ACC112 (cell line): ENCODE measurements around the gene LBR.

ENCODE experiments used
- H2AFZ ChIP-seq: fragments of 200-600 bp; sonication (generic); one replicate; pipeline ENCODE4 v1.6.0; 2017; ENCODE audit warnings: antibody characterized with exemption, low read length; ENCODE audit not compliant: unreplicated experiment
- H3K27ac ChIP-seq: fragments of 200-600 bp; sonication (generic); 2 replicates; pipeline ENCODE4 v1.5.1; 2014; ENCODE audit warnings: low read depth, mild to moderate bottlenecking, antibody characterized with exemption, low read length, moderate library complexity
- H3K27me3 ChIP-seq: fragments of 200-600 bp; sonication (generic); 2 replicates; pipeline ENCODE4 v1.6.1; 2014; ENCODE audit warnings: mild to moderate bottlenecking, antibody characterized with exemption, low read length, moderate library complexity, mixed read lengths; ENCODE audit not compliant: insufficient read depth
- H3K36me3 ChIP-seq: fragments of 200-600 bp; sonication (generic); 2 replicates; pipeline ENCODE4 v1.6.1; 2016; ENCODE audit warnings: mild to moderate bottlenecking, antibody characterized with exemption, low read length, moderate library complexity, mixed read lengths; ENCODE audit not compliant: insufficient read depth
- H3K4me1 ChIP-seq: fragments of 200-600 bp; sonication (generic); one replicate; pipeline ENCODE4 v1.6.1; 2016; ENCODE audit warnings: low read length, mixed read lengths; ENCODE audit not compliant: insufficient read depth, unreplicated experiment, control insufficient read depth
- H3K4me3 ChIP-seq: fragments of 200-600 bp; sonication (generic); 2 replicates; pipeline ENCODE4 v1.5.1; 2014; ENCODE audit warnings: mild to moderate bottlenecking, low read depth, low read length
- H3K79me2 ChIP-seq: fragments of 200-600 bp; sonication (generic); one replicate; pipeline ENCODE4 v1.6.0; 2016; ENCODE audit warnings: low read length; ENCODE audit not compliant: control insufficient read depth, unreplicated experiment, insufficient read depth

LBR gene

DNA sequence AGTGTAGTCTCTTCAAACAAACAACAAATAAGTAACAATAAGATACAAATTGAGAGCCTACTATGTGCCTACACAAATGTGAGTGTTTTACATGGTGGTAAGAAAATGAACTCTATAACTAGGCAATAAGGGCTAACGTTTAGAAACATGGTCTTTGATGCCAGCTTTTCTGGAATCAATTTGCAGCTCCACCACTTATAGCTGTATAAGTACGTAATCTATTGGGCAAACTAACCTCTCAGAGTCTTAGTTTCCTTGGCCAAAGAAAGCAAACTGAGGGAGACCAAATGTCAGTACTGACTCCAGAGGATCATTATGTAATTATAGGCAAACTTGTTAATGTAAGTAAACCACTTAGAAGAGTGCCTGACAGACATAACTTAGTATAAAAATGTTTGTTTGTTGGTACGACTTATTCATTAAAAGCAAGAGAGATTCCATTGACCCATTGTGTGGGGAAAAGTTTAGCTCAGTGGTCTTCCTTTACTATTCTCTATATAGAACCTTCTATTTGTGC lies 59.7 kb downstream of the LBR start:
- no peak overlapping the region for H3K27ac ChIP-seq
- H3K4me3 ChIP-seq: no peak overlapping the region
- no peaks in the 10 kb centered on the region for H3K27me3 ChIP-seq
- H3K79me2 ChIP-seq: no peaks in the 10 kb centered on the region
- H3K36me3 ChIP-seq: no peaks in the 10 kb centered on the region
- no peak overlapping the region for H2AFZ ChIP-seq
- no peaks in the 10 kb centered on the region for H3K4me1 ChIP-seq

DNA sequence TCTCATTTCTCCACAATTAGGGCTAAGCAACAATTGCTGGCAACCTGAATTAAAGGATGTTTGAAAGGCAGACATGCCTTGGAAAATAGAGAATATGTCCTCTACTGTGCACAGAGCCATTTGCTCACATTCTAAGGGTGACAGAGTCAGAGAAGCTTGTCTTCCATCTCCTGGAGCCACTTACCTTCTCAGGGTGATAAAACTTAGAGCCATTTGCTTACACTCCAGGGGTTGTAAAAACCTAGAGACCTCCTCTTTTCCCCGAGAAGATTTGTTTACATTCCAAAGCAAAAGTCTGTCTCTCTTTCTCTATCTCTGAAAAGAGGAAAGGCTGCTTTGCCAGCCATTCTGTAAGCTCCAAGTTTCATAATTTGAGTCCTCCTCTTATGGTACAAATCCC lies 61.3 kb downstream of the LBR start:
- no peak overlapping the region for H3K4me3 ChIP-seq
- no peaks in the 10 kb centered on the region for H3K79me2 ChIP-seq
- no peaks in the 10 kb centered on the region for H3K4me1 ChIP-seq
- no peaks in the 10 kb centered on the region for H3K36me3 ChIP-seq
- no peak overlapping the region for H3K27ac ChIP-seq
- H3K27me3 ChIP-seq: no peaks in the 10 kb centered on the region
- H2AFZ ChIP-seq: peak overlapping the region; percentile 68

DNA sequence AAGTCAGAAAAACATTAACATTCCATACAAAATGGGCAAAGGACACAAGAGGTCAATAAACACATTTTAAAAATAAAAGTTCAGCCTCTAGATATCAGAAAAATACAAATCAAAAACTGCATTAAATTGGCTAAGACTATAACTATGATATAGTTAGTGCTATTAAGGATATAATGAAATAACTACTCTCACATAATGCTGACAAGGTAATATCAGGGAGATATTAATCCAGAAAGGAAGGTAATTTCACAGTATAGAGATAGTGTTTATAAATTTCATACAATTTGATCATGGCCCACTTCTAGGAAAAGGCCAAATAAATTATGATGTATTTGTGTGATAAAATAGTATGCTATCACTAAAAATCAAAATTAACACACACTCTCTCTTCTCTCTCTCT lies 61.8 kb downstream of the LBR start:
- no peak overlapping the region for H2AFZ ChIP-seq
- H3K27me3 ChIP-seq: no peaks in the 10 kb centered on the region
- no peak overlapping the region for H3K27ac ChIP-seq
- H3K36me3 ChIP-seq: no peaks in the 10 kb centered on the region
- H3K79me2 ChIP-seq: no peaks in the 10 kb centered on the region
- H3K4me3 ChIP-seq: no peak overlapping the region
- no peaks in the 10 kb centered on the region for H3K4me1 ChIP-seq

DNA sequence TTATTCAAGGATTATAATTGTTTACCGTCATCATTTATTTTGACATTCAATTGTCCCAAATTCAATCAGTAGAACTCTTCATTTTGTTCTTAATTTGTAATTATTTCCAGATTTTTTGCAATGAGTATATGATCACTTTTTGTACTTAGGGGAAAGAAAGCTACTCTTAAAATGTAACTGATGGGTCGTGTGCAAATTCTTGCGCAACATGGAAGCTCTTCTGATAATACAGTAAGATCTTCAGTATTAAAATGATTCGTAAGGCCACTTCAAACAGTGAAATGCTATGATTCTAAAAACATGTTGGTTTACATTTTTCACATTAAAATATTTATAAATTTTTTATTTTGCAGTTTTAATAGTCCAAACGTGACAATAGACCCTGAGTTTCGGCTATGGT lies 63.4 kb downstream of the LBR start:
- H3K27ac ChIP-seq: no peak overlapping the region
- no peak overlapping the region for H2AFZ ChIP-seq
- no peak overlapping the region for H3K4me3 ChIP-seq

GRCh38 chr1:225362805-225363204 lies 65.0 kb downstream of the LBR start:
- Histone ChIP-seq H3K4me3 (0 out of 2 replicates have a peak overlapping the region, but pooled peaks have one; percentile 3), H2AFZ (peak overlapping the region; percentile 76), H3K27ac (no peak overlapping the region), H3K79me2 (no peaks in the 10 kb centered on the region), H3K4me1 (no peaks in the 10 kb centered on the region), H3K27me3 (no peaks in the 10 kb centered on the region), H3K36me3 (no peaks in the 10 kb centered on the region)

More for the DNA sequence above, 63.4 kb downstream of the LBR start:
- Histone ChIP-seq H3K27me3 (no peaks in the 10 kb centered on the region), H3K36me3 (no peaks in the 10 kb centered on the region), H3K4me1 (no peaks in the 10 kb centered on the region), H3K79me2 (no peaks in the 10 kb centered on the region)

DNA sequence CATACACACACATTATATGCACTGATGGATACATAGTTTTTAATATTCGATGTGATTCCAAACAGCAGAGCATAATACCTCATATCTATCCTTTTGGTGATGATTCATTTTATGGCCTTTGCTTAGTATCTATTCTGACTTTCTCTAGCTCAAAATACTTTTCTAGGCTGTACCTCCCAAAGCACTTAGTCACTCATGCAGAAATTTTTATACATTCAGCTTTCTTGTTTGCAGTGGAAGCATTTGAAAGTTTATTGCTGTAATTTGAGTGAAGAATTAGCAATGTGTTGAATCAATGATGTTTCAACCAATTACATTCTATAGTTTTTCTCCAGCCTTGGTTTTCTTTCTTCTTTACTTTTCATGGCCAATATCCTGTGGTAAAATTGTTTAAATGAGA lies 66.7 kb downstream of the LBR start:
- H2AFZ ChIP-seq: no peak overlapping the region
- H3K4me1 ChIP-seq: no peaks in the 10 kb centered on the region
- H3K27me3 ChIP-seq: no peaks in the 10 kb centered on the region

DNA sequence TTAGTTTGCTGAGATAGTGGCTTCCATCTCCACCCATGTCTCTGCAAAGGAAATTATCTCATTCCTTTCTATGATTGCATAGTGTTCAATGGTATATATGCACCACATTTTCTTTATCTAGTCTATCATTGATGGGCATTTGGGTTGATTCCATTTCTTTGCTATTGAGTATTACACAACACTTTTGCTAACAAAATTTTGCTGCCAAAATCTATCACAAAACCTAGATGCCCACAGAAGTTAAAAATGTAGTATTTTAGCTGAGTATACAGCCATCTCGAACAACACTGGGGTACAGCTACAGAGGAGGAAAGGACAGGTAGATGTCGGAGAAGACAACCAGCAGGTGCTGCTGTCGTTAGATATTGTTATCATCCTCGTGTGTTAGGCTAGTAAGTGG lies 67.7 kb downstream of the LBR start:
- no peak overlapping the region for H2AFZ ChIP-seq
- H3K4me1 ChIP-seq: no peaks in the 10 kb centered on the region
- H3K4me3 ChIP-seq: no peak overlapping the region
- no peaks in the 10 kb centered on the region for H3K36me3 ChIP-seq
- H3K27ac ChIP-seq: no peak overlapping the region
- no peaks in the 10 kb centered on the region for H3K27me3 ChIP-seq
- no peaks in the 10 kb centered on the region for H3K79me2 ChIP-seq

More for the DNA sequence above, 66.7 kb downstream of the LBR start:
- H3K27ac ChIP-seq: no peak overlapping the region
- H3K4me3 ChIP-seq: no peak overlapping the region
- H3K79me2 ChIP-seq: no peaks in the 10 kb centered on the region
- no peaks in the 10 kb centered on the region for H3K36me3 ChIP-seq

GRCh38 chr1:225355863-225356262 lies 72.0 kb downstream of the LBR start:
- Histone ChIP-seq H3K27ac (no peak overlapping the region), H3K4me1 (no peaks in the 10 kb centered on the region), H2AFZ (no peak overlapping the region), H3K27me3 (no peaks in the 10 kb centered on the region), H3K79me2 (no peaks in the 10 kb centered on the region), H3K4me3 (no peak overlapping the region), H3K36me3 (no peaks in the 10 kb centered on the region)

GRCh38 chr1:225354906-225355305 lies 72.9 kb downstream of the LBR start:
- no peaks in the 10 kb centered on the region for H3K4me1 ChIP-seq
- no peaks in the 10 kb centered on the region for H3K79me2 ChIP-seq

More at GRCh38 chr1:225354906-225355305, 72.9 kb downstream of the LBR start:
- H3K27me3 ChIP-seq: no peaks in the 10 kb centered on the region
- no peak overlapping the region for H3K27ac ChIP-seq
- no peak overlapping the region for H2AFZ ChIP-seq
- no peak overlapping the region for H3K4me3 ChIP-seq
- no peaks in the 10 kb centered on the region for H3K36me3 ChIP-seq
